ENCODE data around the gene HDAC4. TPM values are rescaled to one million over a fixed set of nuclear protein-coding genes. Genes with fewer than 3 reads are reported as not detected.
A peak's percentile ranks its signal among the peaks of the same experiment; 100 is the strongest.
"Not testable (repeated sequence)": the region's sequence is repeated elsewhere in the genome, so short reads cannot be mapped to it uniquely, and the experiment has no call there.

HDAC4 gene
- total RNA-seq, 1 experiment from 2014 or later, result 4.5 TPM

- in situ Hi-C loops (cut with HindIII; ENCODE audit: low sequenced_read_pairs), result no loop called here
- no peak for DNase-seq (ENCODE audit: low spot score)
These were observed 361.4 kb downstream of the HDAC4 start for GRCh38 chr2:239039479-239039861.

GRCh38 chr2:239038773-239039478 lies 361.9 kb downstream of the HDAC4 start:
- DNase-seq (ENCODE audit: low spot score), result no peak
- in situ Hi-C loops (cut with HindIII; ENCODE audit: low sequenced_read_pairs), result no loop called here

- in situ Hi-C loops (cut with HindIII; ENCODE audit: low sequenced_read_pairs); DNase-seq (ENCODE audit: low spot score): not testable (repeated sequence)
These were observed 362.5 kb downstream of the HDAC4 start for GRCh38 chr2:239038284-239038683.

GRCh38 chr2:239037559-239037910 lies 363.3 kb downstream of the HDAC4 start:
- in situ Hi-C loops (cut with HindIII; ENCODE audit: low sequenced_read_pairs), result no loop called here
- no peak for DNase-seq (ENCODE audit: low spot score)

GRCh38 chr2:239036819-239037558 lies 363.8 kb downstream of the HDAC4 start:
- no peak for DNase-seq (ENCODE audit: low spot score)
- in situ Hi-C loops (cut with HindIII; ENCODE audit: low sequenced_read_pairs), result no loop called here

GRCh38 chr2:239035997-239036731 lies 364.7 kb downstream of the HDAC4 start:
- in situ Hi-C loops (cut with HindIII; ENCODE audit: low sequenced_read_pairs), result no loop called here
- DNase-seq (ENCODE audit: low spot score), result no peak

GRCh38 chr2:239035361-239035814 lies 365.4 kb downstream of the HDAC4 start:
- in situ Hi-C loops (cut with HindIII; ENCODE audit: low sequenced_read_pairs), result no loop called here
- DNase-seq (ENCODE audit: low spot score), result peak; percentile 27

GRCh38 chr2:239034561-239035341 lies 366.1 kb downstream of the HDAC4 start:
- in situ Hi-C loops (cut with HindIII; ENCODE audit: low sequenced_read_pairs), result no loop called here
- no peak for DNase-seq (ENCODE audit: low spot score)

- in situ Hi-C loops (cut with HindIII; ENCODE audit: low sequenced_read_pairs), result no loop called here
- DNase-seq (ENCODE audit: low spot score), result no peak
These were observed 366.8 kb downstream of the HDAC4 start for GRCh38 chr2:239033801-239034560.

- DNase-seq (ENCODE audit: low spot score), result no peak
- in situ Hi-C loops (cut with HindIII; ENCODE audit: low sequenced_read_pairs), result no loop called here
These were observed 370.9 kb downstream of the HDAC4 start for GRCh38 chr2:239029958-239030357.

- in situ Hi-C loops (cut with HindIII; ENCODE audit: low sequenced_read_pairs), result no loop called here
These were observed 372.6 kb downstream of the HDAC4 start for GRCh38 chr2:239028253-239028619.

GRCh38 chr2:239027391-239028252 lies 373.2 kb downstream of the HDAC4 start:
- DNase-seq (ENCODE audit: low spot score), result no peak
- in situ Hi-C loops (cut with HindIII; ENCODE audit: low sequenced_read_pairs), result no loop called here

More at GRCh38 chr2:239028253-239028619, 372.6 kb downstream of the HDAC4 start:
- DNase-seq (ENCODE audit: low spot score), result no peak

GRCh38 chr2:239026711-239027361 lies 374.0 kb downstream of the HDAC4 start:
- no peak for DNase-seq (ENCODE audit: low spot score)
- in situ Hi-C loops (cut with HindIII; ENCODE audit: low sequenced_read_pairs), result no loop called here

- in situ Hi-C loops (cut with HindIII; ENCODE audit: low sequenced_read_pairs), result no loop called here
- no peak for DNase-seq (ENCODE audit: low spot score)
These were observed 374.8 kb downstream of the HDAC4 start for GRCh38 chr2:239025951-239026461.

GRCh38 chr2:239025096-239025801 lies 375.6 kb downstream of the HDAC4 start:
- no peak for DNase-seq (ENCODE audit: low spot score)
- in situ Hi-C loops (cut with HindIII; ENCODE audit: low sequenced_read_pairs), result no loop called here

- in situ Hi-C loops (cut with HindIII; ENCODE audit: low sequenced_read_pairs), result no loop called here
- DNase-seq (ENCODE audit: low spot score), result no peak
These were observed 376.6 kb downstream of the HDAC4 start for GRCh38 chr2:239024226-239024625.
